Measurements from ENCODE around the gene SLC7A14.

The SLC7A14 gene

GRCh38 chr3:170410428-170411029 lies 175.3 kb downstream of the SLC7A14 start:
- H3K27me3 ChIP-seq (ENCODE audit: low read depth, low read length) = no peaks in the 10 kb centered on the region
- no peak overlapping the region for H3K4me2 ChIP-seq (ENCODE audit: low read length)
- no peaks in the 10 kb centered on the region for H3K79me2 ChIP-seq (ENCODE audit: low read length)
- H4K20me1 ChIP-seq (ENCODE audit: insufficient read depth, low read length) = no peaks in the 10 kb centered on the region
- no peaks in the 10 kb centered on the region for H3K9me3 ChIP-seq (ENCODE audit: insufficient read depth, low read length)
- no peak overlapping the region for H3K4me3 ChIP-seq (ENCODE audit: low read length)
- H3K9ac ChIP-seq (ENCODE audit: low read length) = no peak overlapping the region
- H3K36me3 ChIP-seq (replicated peaks; ENCODE audit: low read depth, low read length) = no peaks in the 10 kb centered on the region
- TF ChIP-seq CTCF (IDR thresholded peaks at IDR 0.05; ENCODE audit: low read depth, low read length) (peak; percentile 73), EZH2phosphoT487 (IDR thresholded peaks at IDR 0.05; ENCODE audit: low read depth) (no peak)
- H3K4me1 ChIP-seq (ENCODE audit: low read length) = no peaks in the 10 kb centered on the region
- H2AFZ ChIP-seq (ENCODE audit: low read depth, low read length) = no peak overlapping the region
- no peak overlapping the region for H3K27ac ChIP-seq (ENCODE audit: low read length)

Measured in OCI-LY3 (cell line).